ENCODE data around the gene HECTD2.

GRCh38 chr10:91536733-91537132 is 126.6 kb downstream of the HECTD2 start:
- TF ChIP-seq CTCF (IDR thresholded peaks at IDR 0.05; ENCODE audit: low read depth, low read length) (no peak), MAX (IDR thresholded peaks at IDR 0.05; ENCODE audit: low read depth, low read length) (no peak), POLR2A (IDR thresholded peaks at IDR 0.05; ENCODE audit: extremely low read depth, insufficient read length) (no peak)
